Measurements from ENCODE around the gene WRAP73. TPM values are rescaled to one million over a fixed set of nuclear protein-coding genes. Genes with fewer than 3 reads are reported as not detected.

WRAP73 gene
- total RNA-seq, 2 donors from 2014 or later: 39.9 TPM

GRCh38 chr1:3669421-3669821 lies 19.5 kb upstream of the WRAP73 start:
- ATAC-seq (replicated peaks in 1 of 2): no peak

GRCh38 chr1:3668585-3669300 lies 18.8 kb upstream of the WRAP73 start:
- Mint-ChIP-seq H3K27me3 (ENCODE audit: low read depth) (no peaks in the 10 kb centered on the region), H3K4me1 (ENCODE audit: low read depth) (no peaks in the 10 kb centered on the region), H3K4me3 (no peak overlapping the region), H3K27ac (no peak overlapping the region), H3K36me3 (ENCODE audit: insufficient read depth in 2 of 2) (no peaks in the 10 kb centered on the region), H3K9me3 (no peaks in the 10 kb centered on the region)
- no peak for ATAC-seq (replicated peaks in 1 of 2)
- DNase-seq: no peak

More at GRCh38 chr1:3669421-3669821, 19.5 kb upstream of the WRAP73 start:
- H3K4me3 Mint-ChIP-seq: no peak overlapping the region
- no peaks in the 10 kb centered on the region for H3K4me1 Mint-ChIP-seq (ENCODE audit: low read depth)
- DNase-seq: no peak
- H3K27me3 Mint-ChIP-seq (ENCODE audit: low read depth): no peaks in the 10 kb centered on the region
- H3K36me3 Mint-ChIP-seq (ENCODE audit: insufficient read depth in 2 of 2): no peaks in the 10 kb centered on the region
- no peaks in the 10 kb centered on the region for H3K9me3 Mint-ChIP-seq
- H3K27ac Mint-ChIP-seq: no peak overlapping the region

- no peaks in the 10 kb centered on the region for H3K4me1 Mint-ChIP-seq (ENCODE audit: low read depth)
- ATAC-seq (replicated peaks in 1 of 2) (no peak), DNase-seq (no peak)
- no peaks in the 10 kb centered on the region for H3K36me3 Mint-ChIP-seq (ENCODE audit: insufficient read depth in 2 of 2)
- peaks cover 4% of the 10 kb centered on the region for H3K27me3 Mint-ChIP-seq (ENCODE audit: low read depth)
- no peak overlapping the region for H3K4me3 Mint-ChIP-seq
- H3K9me3 Mint-ChIP-seq: no peaks in the 10 kb centered on the region
- no peak overlapping the region for H3K27ac Mint-ChIP-seq
Measured at GRCh38 chr1:3668148-3668547, 18.2 kb upstream of the WRAP73 start.

- H3K4me3 Mint-ChIP-seq: no peak overlapping the region
- ATAC-seq (replicated peaks in 1 of 2) (no peak), DNase-seq (no peak)
- H3K4me1 Mint-ChIP-seq (ENCODE audit: low read depth): no peaks in the 10 kb centered on the region
- no peaks in the 10 kb centered on the region for H3K36me3 Mint-ChIP-seq (ENCODE audit: insufficient read depth in 2 of 2)
- no peak overlapping the region for H3K27ac Mint-ChIP-seq
- no peaks in the 10 kb centered on the region for H3K9me3 Mint-ChIP-seq
- H3K27me3 Mint-ChIP-seq (ENCODE audit: low read depth): peaks cover 6% of the 10 kb centered on the region
Measured at GRCh38 chr1:3664700-3665375, 14.9 kb upstream of the WRAP73 start.

- Mint-ChIP-seq H3K4me3 (no peak overlapping the region), H3K36me3 (ENCODE audit: insufficient read depth in 2 of 2) (no peaks in the 10 kb centered on the region), H3K9me3 (no peaks in the 10 kb centered on the region), H3K27ac (no peak overlapping the region), H3K4me1 (ENCODE audit: low read depth) (no peaks in the 10 kb centered on the region), H3K27me3 (ENCODE audit: low read depth) (peaks cover 6% of the 10 kb centered on the region)
- ATAC-seq (replicated peaks in 1 of 2) (no peak), DNase-seq (no peak)
Measured at GRCh38 chr1:3663999-3664699, 14.2 kb upstream of the WRAP73 start.

- no peaks in the 10 kb centered on the region for H3K36me3 Mint-ChIP-seq (ENCODE audit: insufficient read depth in 2 of 2)
- no peak overlapping the region for H3K4me3 Mint-ChIP-seq
Measured at GRCh38 chr1:3662080-3662671, 12.3 kb upstream of the WRAP73 start.

GRCh38 chr1:3661631-3662030 lies 11.7 kb upstream of the WRAP73 start:
- DNase-seq: no peak
- Mint-ChIP-seq H3K36me3 (ENCODE audit: insufficient read depth in 2 of 2) (no peaks in the 10 kb centered on the region), H3K4me3 (no peak overlapping the region), H3K27ac (no peak overlapping the region), H3K4me1 (ENCODE audit: low read depth) (peaks cover 5% of the 10 kb centered on the region), H3K27me3 (ENCODE audit: low read depth) (peaks cover 6% of the 10 kb centered on the region), H3K9me3 (no peaks in the 10 kb centered on the region)
- ATAC-seq (replicated peaks in 1 of 2): no peak

More at GRCh38 chr1:3662080-3662671, 12.3 kb upstream of the WRAP73 start:
- H3K4me1 Mint-ChIP-seq (ENCODE audit: low read depth): no peaks in the 10 kb centered on the region
- H3K27ac Mint-ChIP-seq: no peak overlapping the region
- no peaks in the 10 kb centered on the region for H3K9me3 Mint-ChIP-seq
- H3K27me3 Mint-ChIP-seq (ENCODE audit: low read depth): peaks cover 6% of the 10 kb centered on the region
- no peak for ATAC-seq (replicated peaks in 1 of 2)
- no peak for DNase-seq

GRCh38 chr1:3660704-3661103 lies 10.8 kb upstream of the WRAP73 start:
- no peak overlapping the region for H3K27ac Mint-ChIP-seq
- peaks cover 11% of the 10 kb centered on the region for H3K4me1 Mint-ChIP-seq (ENCODE audit: low read depth)
- no peaks in the 10 kb centered on the region for H3K9me3 Mint-ChIP-seq
- no peaks in the 10 kb centered on the region for H3K36me3 Mint-ChIP-seq (ENCODE audit: insufficient read depth in 2 of 2)
- H3K4me3 Mint-ChIP-seq: no peak overlapping the region
- peak in 1 of 2 donors; percentile 48 for ATAC-seq (replicated peaks in 1 of 2)
- DNase-seq: no peak
- peaks cover 13% of the 10 kb centered on the region for H3K27me3 Mint-ChIP-seq (ENCODE audit: low read depth)

GRCh38 chr1:3659093-3659492 lies 9.2 kb upstream of the WRAP73 start:
- Mint-ChIP-seq H3K27me3 (ENCODE audit: low read depth) (peaks cover 26% of the 10 kb centered on the region), H3K9me3 (no peaks in the 10 kb centered on the region), H3K4me3 (no peak overlapping the region), H3K4me1 (ENCODE audit: low read depth) (peaks cover 11% of the 10 kb centered on the region), H3K36me3 (ENCODE audit: insufficient read depth in 2 of 2) (no peaks in the 10 kb centered on the region), H3K27ac (no peak overlapping the region)
- no peak for ATAC-seq (replicated peaks in 1 of 2)
- DNase-seq: no peak

GRCh38 chr1:3658231-3658615 lies 8.3 kb upstream of the WRAP73 start:
- no peaks in the 10 kb centered on the region for H3K9me3 Mint-ChIP-seq
- H3K27me3 Mint-ChIP-seq (ENCODE audit: low read depth): peaks cover 32% of the 10 kb centered on the region
- H3K36me3 Mint-ChIP-seq (ENCODE audit: insufficient read depth in 2 of 2): no peaks in the 10 kb centered on the region
- DNase-seq (no peak), ATAC-seq (replicated peaks in 1 of 2) (no peak)
- H3K4me3 Mint-ChIP-seq: no peak overlapping the region
- H3K4me1 Mint-ChIP-seq (ENCODE audit: low read depth): peaks cover 11% of the 10 kb centered on the region
- H3K27ac Mint-ChIP-seq: no peak overlapping the region

GRCh38 chr1:3657578-3658230 lies 7.8 kb upstream of the WRAP73 start:
- Mint-ChIP-seq H3K9me3 (no peaks in the 10 kb centered on the region), H3K27me3 (ENCODE audit: low read depth) (peaks cover 32% of the 10 kb centered on the region)

GRCh38 chr1:3657096-3657475 lies 7.2 kb upstream of the WRAP73 start:
- Mint-ChIP-seq H3K36me3 (ENCODE audit: insufficient read depth in 2 of 2) (no peaks in the 10 kb centered on the region), H3K4me3 (no peak overlapping the region), H3K4me1 (ENCODE audit: low read depth) (peaks cover 11% of the 10 kb centered on the region), H3K9me3 (no peaks in the 10 kb centered on the region), H3K27ac (no peak overlapping the region), H3K27me3 (ENCODE audit: low read depth) (peaks cover 32% of the 10 kb centered on the region)
- ATAC-seq (replicated peaks in 1 of 2) (no peak), DNase-seq (no peak)

More at GRCh38 chr1:3657578-3658230, 7.8 kb upstream of the WRAP73 start:
- no peak for ATAC-seq (replicated peaks in 1 of 2)
- H3K4me3 Mint-ChIP-seq: no peak overlapping the region
- H3K4me1 Mint-ChIP-seq (ENCODE audit: low read depth): peaks cover 11% of the 10 kb centered on the region
- no peak overlapping the region for H3K27ac Mint-ChIP-seq
- DNase-seq: no peak
- H3K36me3 Mint-ChIP-seq (ENCODE audit: insufficient read depth in 2 of 2): no peaks in the 10 kb centered on the region

Measured in activated T-cell treated with anti-CD3 and anti-CD28 coated beads, Interleukin-2, amount 50 U/mL, for 72 hours (primary cell).